HCT116 (cell line): ENCODE data around the gene PLEKHG3. TPM values are rescaled to one million over a fixed set of nuclear protein-coding genes. Genes with fewer than 3 reads are reported as not detected.

Experiments used
- ATAC-seq: fragments of 200-7000 bp; cut with Tn5 transposase; 2 replicates; pipeline ENCODE4 v1.9.1; 2020; ENCODE audit warnings: mild to moderate bottlenecking, moderate library complexity
- BruUV-seq: library from RNA; stranded (reverse); fragments of 400-500 nt; replicated peaks from 2 replicates; lab custom pipeline; 2021; lab: Mats Ljungman, UMichigan
- CTCF ChIA-PET: fragments of 300-600 bp; sonication (Branson Sonifier 250); formaldehyde crosslinking; loops from one replicate; lab custom pipeline; 2021; ENCODE audit warnings: antibody characterized with exemption; lab: Charles Lee
- POLR2A ChIA-PET: fragments of 300-600, 350-600 bp; sonication (Branson Sonifier 250); formaldehyde crosslinking; loops from one replicate; lab custom pipeline; 2021; ENCODE audit warnings: antibody characterized with exemption; lab: Charles Lee
- RAD21 ChIA-PET, 2 experiments: fragments of 300-600 bp; sonication (Branson Sonifier 250); formaldehyde crosslinking; loops; one replicate each; lab custom pipeline; 2023; ENCODE audit warnings: low total read pairs in 2 of 2; ENCODE audit not compliant: uncharacterized antibody in 2 of 2, unreplicated experiment in 2 of 2, low non-redundant PET in 1 of 2; lab: Charles Lee
- DNase-seq: peaks from one replicate; pipeline ENCODE4 v3.0.0-alpha.2; 2010; ENCODE audit warnings: low read depth, low spot score
- H2AFZ ChIP-seq: fragments of 200-600 bp; shearing (Covaris generic), sonication (generic); 2 replicates; pipeline ENCODE4 v1.6.1; 2017; ENCODE audit warnings: low read depth, mixed run types, mixed read lengths, antibody characterized with exemption, low read length; ENCODE audit not compliant: poor library complexity, severe bottlenecking
- H3K27ac ChIP-seq: 2 replicates; pipeline ENCODE4 v1.5.1; 2012; ENCODE audit warnings: low read depth, low read length
- H3K27me3 ChIP-seq: fragments of 200-600 bp; sonication (generic); 2 replicates; pipeline ENCODE4 v1.6.1; 2016; ENCODE audit warnings: mixed run types, low read length, mixed read lengths; ENCODE audit not compliant: insufficient read depth
- H3K36me3 ChIP-seq, 2 experiments: fragments of 200-500 bp in 1 of 2; fragments of 200-600 bp in 1 of 2; sonication (Bioruptor generic) in 1 of 2; sonication (generic) in 1 of 2; 2 replicates each; pipeline versions ENCODE4 v1.5.1 to v1.6.1; 2014 to 2016; ENCODE audit warnings: low read length in 2 of 2, inconsistent platforms in 1 of 2, mixed read lengths in 1 of 2, mixed run types in 1 of 2; ENCODE audit not compliant: insufficient read depth in 2 of 2, control insufficient read depth in 1 of 2
- H3K4me1 ChIP-seq, 2 experiments: fragments of 200-600 bp in 1 of 2; sonication (generic) in 1 of 2; 2 replicates each; pipeline versions ENCODE4 v1.5.1 to v1.6.1; 2012 to 2017; ENCODE audit warnings: low read length in 2 of 2, inconsistent platforms in 1 of 2, mild to moderate bottlenecking in 1 of 2, mixed read lengths in 1 of 2, mixed run types in 1 of 2, moderate library complexity in 1 of 2; ENCODE audit not compliant: insufficient read depth in 2 of 2, control insufficient read depth in 1 of 2
- H3K4me2 ChIP-seq: fragments of 200-600 bp; sonication (generic); 2 replicates; pipeline ENCODE4 v1.6.1; 2017; ENCODE audit warnings: mixed run types, low read length, mixed read lengths
- H3K4me3 ChIP-seq, 2 experiments: fragments of 200-600 bp in 1 of 2; sonication (generic) in 1 of 2; replicated peaks in 1 of 2; 2 replicates each; pipeline ENCODE4 v1.5.1; 2011 to 2016; ENCODE audit warnings: low read length in 2 of 2, control low read depth in 1 of 2, low read depth in 1 of 2, mild to moderate bottlenecking in 1 of 2, mixed read lengths in 1 of 2, mixed run types in 1 of 2
- H3K79me2 ChIP-seq: fragments of 200-600 bp; sonication (generic); 2 replicates; pipeline ENCODE4 v1.6.1; 2017; ENCODE audit warnings: mild to moderate bottlenecking, mixed run types, low read length, moderate library complexity, mixed read lengths; ENCODE audit not compliant: insufficient read depth
- H3K9ac ChIP-seq: fragments of 200-600 bp; sonication (generic); 2 replicates; pipeline ENCODE4 v1.6.1; 2016; ENCODE audit warnings: low read length, mixed read lengths
- H3K9me2 ChIP-seq: fragments of 200-600 bp; sonication (generic), shearing (Covaris generic); 2 replicates; pipeline ENCODE4 v1.6.1; 2017; ENCODE audit warnings: mixed run types, mild to moderate bottlenecking, moderate library complexity; ENCODE audit not compliant: insufficient read depth
- H3K9me3 ChIP-seq, 2 experiments: fragments of 200-500 bp in 1 of 2; fragments of 200-600 bp in 1 of 2; sonication (Bioruptor generic) in 1 of 2; sonication (generic) in 1 of 2; 2 replicates each; pipeline ENCODE4 v1.6.1; 2014 to 2017; ENCODE audit warnings: low read length in 2 of 2, mixed read lengths in 2 of 2, inconsistent platforms in 1 of 2, low read depth in 1 of 2, mild to moderate bottlenecking in 1 of 2, mixed run types in 1 of 2, moderate library complexity in 1 of 2; ENCODE audit not compliant: control insufficient read depth in 1 of 2, insufficient read depth in 1 of 2
- H4K20me1 ChIP-seq: fragments of 200-600 bp; sonication (generic), shearing (Covaris generic); 2 replicates; pipeline ENCODE4 v1.6.1; 2017; ENCODE audit warnings: mixed run types, mild to moderate bottlenecking, moderate library complexity; ENCODE audit not compliant: insufficient read depth
- CBX3 ChIP-seq: IDR thresholded peaks from 2 replicates; pipeline ENCODE4 v1.6.1; 2012; ENCODE audit warnings: low read depth
- CEBPB ChIP-seq: IDR thresholded peaks from 2 replicates; pipeline ENCODE4 v1.6.1; 2012; ENCODE audit warnings: low read depth
- CTCF ChIP-seq, 3 experiments: fragments of 200-600 bp in 1 of 3; sonication (generic) in 1 of 3; IDR thresholded peaks in 2 of 3; conservative IDR thresholded peaks in 1 of 3; 2 replicates each; pipeline ENCODE4 v1.5.1; 2012 to 2017; ENCODE audit warnings: low read depth in 2 of 3, low read length in 2 of 3, antibody characterized with exemption in 1 of 3, borderline replicate concordance in 1 of 3, control low read depth in 1 of 3, mild to moderate bottlenecking in 1 of 3, mixed read lengths in 1 of 3, mixed run types in 1 of 3, moderate library complexity in 1 of 3; ENCODE audit not compliant: insufficient read depth in 1 of 3
- EGR1 ChIP-seq: IDR thresholded peaks from 2 replicates; pipeline ENCODE4 v1.6.1; 2012; ENCODE audit warnings: low read depth
- ELF1 ChIP-seq: IDR thresholded peaks from 2 replicates; pipeline ENCODE4 v1.6.1; 2012; ENCODE audit warnings: low read depth, borderline replicate concordance
- EZH2 ChIP-seq: fragments of 200-600 bp; sonication (generic); IDR thresholded peaks from 2 replicates; pipeline ENCODE4 v1.6.1; 2017; ENCODE audit warnings: antibody characterized with exemption, mixed run types
- JUND ChIP-seq: IDR thresholded peaks from 2 replicates; pipeline ENCODE4 v1.6.1; 2012
- MAX ChIP-seq: IDR thresholded peaks from 2 replicates; pipeline ENCODE4 v1.6.1; 2012
- POLR2A ChIP-seq: IDR thresholded peaks from 2 replicates; pipeline ENCODE4 v1.7.0; 2011; ENCODE audit warnings: borderline replicate concordance; ENCODE audit not compliant: insufficient read depth, insufficient read length; ENCODE audit errors: extremely low read depth
- RAD21 ChIP-seq: IDR thresholded peaks from 2 replicates; pipeline ENCODE4 v1.6.1; 2012; ENCODE audit warnings: low read depth, mild to moderate bottlenecking
- REST ChIP-seq: IDR thresholded peaks from 2 replicates; pipeline ENCODE4 v1.6.1; 2012; ENCODE audit warnings: low read depth
- SP1 ChIP-seq: IDR thresholded peaks from 2 replicates; pipeline ENCODE4 v1.6.1; 2012; ENCODE audit warnings: low read depth
- TCF7L2 ChIP-seq: IDR thresholded peaks from 2 replicates; pipeline ENCODE4 v1.7.0; 2011; ENCODE audit warnings: borderline replicate concordance, inconsistent platforms; ENCODE audit not compliant: insufficient read depth, insufficient read length; ENCODE audit errors: extremely low read depth
- YY1 ChIP-seq: IDR thresholded peaks from 2 replicates; pipeline ENCODE4 v1.6.1; 2011; ENCODE audit warnings: low read length, low read depth, moderate library complexity, mild to moderate bottlenecking; ENCODE audit not compliant: insufficient replicate concordance; ENCODE audit errors: extremely low read depth
- ZBTB33 ChIP-seq: IDR thresholded peaks from 2 replicates; pipeline ENCODE4 v1.6.1; 2011; ENCODE audit warnings: mild to moderate bottlenecking, low read length, moderate library complexity; ENCODE audit not compliant: insufficient replicate concordance; ENCODE audit errors: extremely low read depth
- ZFX ChIP-seq: fragments of 450-650 bp; IDR thresholded peaks from 2 replicates; pipeline ENCODE4 v1.6.1; 2017
- ZNF274 ChIP-seq: fragments of 200-500 bp; sonication (Bioruptor generic); IDR thresholded peaks from 2 replicates; pipeline ENCODE4 v1.6.1; 2014; ENCODE audit warnings: mild to moderate bottlenecking, low read depth, low read length, inconsistent platforms
- intact Hi-C: fragments of 100-400 bp; cut with micrococcal nuclease; formaldehyde crosslinking; loops from 2 replicates; pipeline ENCODE4 v1.10.0; 2022
- total RNA-seq: library from RNA; stranded (reverse); gene quantifications from one replicate; pipeline ENCODE4 v1.2.1, GENCODE V29; 2021; ENCODE audit not compliant: unreplicated experiment

The PLEKHG3 gene
- total RNA-seq, 1 experiment from 2014 or later = 55.6 TPM

- Histone ChIP-seq H3K79me2 (no peaks in the 10 kb centered on the region), H3K4me2 (no peak overlapping the region), H3K27me3 (no peaks in the 10 kb centered on the region), H3K4me1 (peaks cover 2 to 11% of the 10 kb centered on the region in 2 experiments; a peak in 2 of 4 replicates), H3K9me3 (no peaks in the 10 kb centered on the region), H3K4me3 (no peak overlapping the region), H3K9ac (no peak overlapping the region), H2AFZ (no peak overlapping the region), H3K27ac (no peak overlapping the region), H4K20me1 (no peaks in the 10 kb centered on the region), H3K9me2 (no peaks in the 10 kb centered on the region), H3K36me3 (no peaks in the 10 kb centered on the region)
- intact Hi-C loops = no loop called here
- POLR2A ChIA-PET = interaction anchor here (0.5 to 0.6 kb wide), 2 partner anchors 21 to 285 kb away, joined by 3 to 4 read pairs; no protein-coding TSS in a partner anchor
- TF ChIP-seq CBX3 (no peak), CTCF (IDR thresholded peaks at IDR 0.05 in 2 of 3, conservative IDR thresholded peaks at IDR 0.05 in 1 of 3; ENCODE audit: borderline replicate concordance in 1 of 3, insufficient read depth in 1 of 3, low read depth in 2 of 3, low read length in 2 of 3) (no peak), YY1 (no peak), JUND (no peak), ELF1 (no peak), REST (no peak), CEBPB (no peak), POLR2A (no peak), MAX (no peak), EZH2 (no peak), ZNF274 (no peak), EGR1 (no peak), SP1 (no peak), ZBTB33 (no peak), RAD21 (no peak), ZFX (no peak), TCF7L2 (no peak)
- BruUV-seq = no TSS peak
- no peak for ATAC-seq
- CTCF ChIA-PET = interaction anchor here (1.1 to 1.6 kb wide), 2 partner anchors 10 to 12 kb away, joined by 3 to 4 read pairs; no protein-coding TSS in a partner anchor
- RAD21 ChIA-PET = interaction anchor here in 1 of 2 experiments (0.6 kb wide), 1 partner anchor 89 kb away, joined by 3 read pairs; no protein-coding TSS in a partner anchor
- no peak for DNase-seq
Measured at GRCh38 chr14:64789696-64790095, 85.5 kb downstream of the PLEKHG3 start.
